GM21786 (cell line): ENCODE data around the gene CHIA.

ENCODE experiments used
- ATAC-seq: cut with Tn5 transposase; IDR thresholded peaks from one replicate; pipeline ENCODE4 v1.9.1; 2021; ENCODE audit not compliant: unreplicated experiment

The CHIA gene

DNA sequence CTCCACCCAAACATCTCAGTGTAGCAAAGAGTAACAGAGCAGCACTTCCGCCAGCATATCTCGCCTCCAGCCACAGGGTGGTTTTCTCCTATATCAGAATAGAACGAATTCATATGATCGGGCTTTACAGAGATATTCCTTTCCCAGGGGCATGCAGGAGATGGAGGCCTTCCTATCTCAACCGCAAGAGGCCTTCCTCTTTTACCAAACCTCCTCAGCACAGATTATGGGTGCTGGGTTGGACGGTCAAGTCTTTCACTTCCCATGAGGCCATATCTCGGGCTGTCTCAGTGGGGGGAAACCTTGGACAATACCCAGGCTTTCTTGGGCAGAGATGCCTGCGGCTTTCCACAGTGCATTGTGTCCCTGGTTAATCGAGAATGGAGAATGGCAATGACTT, 71.1 kb downstream of the CHIA start:
- no peak for ATAC-seq

DNA sequence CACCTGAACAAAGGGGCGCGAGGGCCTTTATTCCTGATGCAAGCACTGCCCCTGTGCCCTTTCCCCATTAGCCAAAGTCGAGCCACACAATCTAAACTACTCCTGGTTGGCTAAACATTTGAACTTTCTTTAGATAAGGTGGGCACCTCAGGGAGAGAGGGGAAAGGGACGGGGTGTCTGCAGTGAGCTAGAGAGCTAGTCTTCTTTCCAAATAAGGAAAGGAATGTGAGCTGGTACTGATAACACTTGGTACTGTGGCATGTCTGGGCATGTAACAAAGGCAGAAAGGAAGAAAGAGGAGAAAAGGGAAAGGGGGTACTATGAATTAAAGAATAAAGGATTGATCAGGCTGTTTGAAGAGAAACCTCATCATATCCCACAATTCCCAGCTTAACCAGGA, 74.0 kb downstream of the CHIA start:
- no peak for ATAC-seq

DNA sequence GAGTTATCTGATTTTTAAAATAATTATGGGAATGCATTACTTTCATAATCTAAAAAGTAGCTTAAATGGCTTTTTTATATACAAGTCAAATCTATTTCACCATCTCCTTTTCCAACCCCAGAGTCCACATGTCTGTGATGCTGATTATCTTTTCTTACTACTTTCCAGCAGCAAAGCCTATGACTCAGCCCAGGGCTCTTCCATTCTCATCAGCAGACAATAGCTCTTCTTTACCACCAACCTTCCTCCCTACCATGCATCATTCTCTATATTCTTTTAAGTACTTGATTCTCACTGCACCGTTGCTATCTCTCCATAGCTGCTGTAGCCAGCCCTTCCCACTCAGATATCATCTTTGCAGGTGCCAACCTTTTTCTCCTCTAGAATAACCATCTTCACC, 75.6 kb downstream of the CHIA start:
- no peak for ATAC-seq

DNA sequence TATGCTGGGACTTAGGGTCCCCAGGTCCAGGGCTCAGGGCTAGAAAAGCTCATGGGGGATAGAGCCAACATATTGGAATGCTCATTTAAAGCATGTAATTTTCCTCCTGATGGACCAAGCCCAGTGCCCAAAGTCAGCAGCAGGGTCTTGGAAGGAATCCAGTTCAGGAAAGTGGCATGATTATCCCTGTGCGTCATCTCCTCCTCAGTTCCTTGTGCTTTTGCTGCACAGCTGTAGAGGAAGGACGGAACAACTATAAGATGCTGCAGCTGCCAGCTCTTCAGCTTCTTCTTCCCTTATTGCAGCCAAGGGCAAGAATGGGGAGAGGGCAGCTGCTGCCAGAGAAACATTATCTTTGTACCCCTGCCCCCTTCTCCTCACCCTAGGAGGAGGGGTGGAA, 78.5 kb downstream of the CHIA start:
- no peak for ATAC-seq

DNA sequence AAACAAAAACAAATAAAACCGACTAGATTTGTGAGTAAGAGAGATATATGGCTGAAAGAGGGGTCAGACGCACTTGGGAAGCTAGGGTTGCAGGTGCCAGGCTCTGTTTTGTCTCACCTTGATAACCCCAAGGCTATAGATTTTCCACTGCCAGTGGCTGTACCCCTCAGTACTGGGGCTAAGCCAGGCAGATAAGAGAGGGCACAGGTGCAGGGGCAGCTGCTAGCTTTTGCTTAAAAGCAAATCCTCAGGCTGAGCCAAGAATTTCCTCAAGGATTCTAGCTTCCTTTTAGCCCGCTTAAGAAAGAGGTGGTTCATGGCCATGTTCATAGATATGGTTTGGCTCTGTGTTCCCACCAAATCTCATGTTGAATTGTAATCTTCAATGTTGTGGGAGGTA, 79.0 kb downstream of the CHIA start:
- no peak for ATAC-seq
